ENCODE data around the gene HSPE1. TPM values are rescaled to one million over a fixed set of nuclear protein-coding genes. Genes with fewer than 3 reads are reported as not detected.

HSPE1 gene
- total RNA-seq, 1 experiment from 2014 or later = 321 TPM

- Histone ChIP-seq H3K27me3 (ENCODE audit: low read length) (no peaks in the 10 kb centered on the region), H3K36me3 (ENCODE audit: low read depth, low read length) (peaks cover 8% of the 10 kb centered on the region), H3K9ac (ENCODE audit: low read length) (peak within 1 kb of the TSS; percentile 94), H3K4me1 (ENCODE audit: insufficient read depth, low read length) (peaks cover 17% of the 10 kb centered on the region), H4K20me1 (ENCODE audit: low read length) (peaks cover 20% of the 10 kb centered on the region), H3K27ac (ENCODE audit: low read length) (peak within 1 kb of the TSS; percentile 48), H3F3A (ENCODE audit: low read length, unreplicated experiment) (no peaks in the 10 kb centered on the region), H3K79me2 (ENCODE audit: low read length) (peaks cover 60% of the 10 kb centered on the region), H3K9me3 (ENCODE audit: low read length) (no peaks in the 10 kb centered on the region), H3K4me3 (ENCODE audit: low read length) (peak within 1 kb of the TSS; percentile 89), H2AFZ (ENCODE audit: low read length) (peak within 1 kb of the TSS; percentile 96), H3K9me2 (replicated peaks; ENCODE audit: low read length) (no peaks in the 10 kb centered on the region), H3K4me2 (ENCODE audit: low read length) (peak within 1 kb of the TSS; percentile 94)
- intact Hi-C loops (cut with micrococcal nuclease) = loop anchor here (1.0 to 5.0 kb wide), 4 partner anchors 16 to 191 kb away; partner anchors contain the start of genes HSPE1 and MARS2
- ChIA-PET CTCF (no interaction called here), POLR2A (ENCODE audit: unreplicated experiment) (interaction anchor here (0.5 to 1.2 kb wide), 5 partner anchors 16 to 1929 kb away, joined by 3 to 6 read pairs (median 5); partner anchors contain the start of genes HSPD1, HSPE1 and PLCL1)
- BruUV-seq (replicated peaks) = no TSS peak
- peak; percentile 92 for ATAC-seq
- TF ChIP-seq EZH2phosphoT487 (IDR thresholded peaks at IDR 0.05; ENCODE audit: borderline replicate concordance, low read length) (no peak), CTCF (conservative IDR thresholded peaks at IDR 0.05; ENCODE audit: low read depth, low read length) (no peak), EZH2 (IDR thresholded peaks at IDR 0.05; ENCODE audit: low read length, unreplicated experiment) (no peak)
- DNase-seq = peak; percentile 95
Measured at GRCh38 chr2:197515739-197516392, 15.7 kb downstream of the HSPE1 start, which contains the start of gene MOB4. MOB4 (plus strand) TSS chr2:197516066; CDS start chr2:197516087, 21 bp downstream.

GRCh38 chr2:197516393-197516761 is 16.2 kb downstream of the HSPE1 start:
- Histone ChIP-seq H3K79me2 (ENCODE audit: low read length) (peaks cover 64% of the 10 kb centered on the region), H3K27me3 (ENCODE audit: low read length) (no peaks in the 10 kb centered on the region), H2AFZ (ENCODE audit: low read length) (peak overlapping the region; percentile 63), H3K9me3 (ENCODE audit: low read length) (no peaks in the 10 kb centered on the region), H3F3A (ENCODE audit: low read length, unreplicated experiment) (no peaks in the 10 kb centered on the region), H3K27ac (ENCODE audit: low read length) (peak overlapping the region; percentile 39), H3K4me3 (ENCODE audit: low read length) (peak overlapping the region; percentile 89), H3K4me2 (ENCODE audit: low read length) (peak overlapping the region; percentile 94), H3K4me1 (ENCODE audit: insufficient read depth, low read length) (peaks cover 17% of the 10 kb centered on the region), H3K9ac (ENCODE audit: low read length) (peak overlapping the region; percentile 94), H4K20me1 (ENCODE audit: low read length) (peaks cover 20% of the 10 kb centered on the region), H3K36me3 (ENCODE audit: low read depth, low read length) (peaks cover 11% of the 10 kb centered on the region), H3K9me2 (replicated peaks; ENCODE audit: low read length) (no peaks in the 10 kb centered on the region)
- BruUV-seq (replicated peaks) = no TSS peak
- DNase-seq (peak; percentile 50), ATAC-seq (peak; percentile 42)
- TF ChIP-seq EZH2phosphoT487 (IDR thresholded peaks at IDR 0.05; ENCODE audit: borderline replicate concordance, low read length) = no peak
- intact Hi-C loops (cut with micrococcal nuclease) = loop anchor here (1.0 to 5.0 kb wide), 4 partner anchors 16 to 191 kb away; partner anchors contain the start of genes HSPE1 and MARS2
- ChIA-PET CTCF (interaction anchor here (1.1 kb wide), 1 partner anchor 83 kb away, joined by 5 read pairs; no protein-coding TSS in a partner anchor), POLR2A (ENCODE audit: unreplicated experiment) (interaction anchor here (0.5 to 1.2 kb wide), 4 partner anchors 16 to 1928 kb away, joined by 3 to 6 read pairs (median 4); partner anchors contain the start of genes HSPD1, HSPE1 and PLCL1)

GRCh38 chr2:197517150-197517549 is 17.0 kb downstream of the HSPE1 start:
- ChIA-PET CTCF (interaction anchor here (1.1 kb wide), 1 partner anchor 82 kb away, joined by 5 read pairs; no protein-coding TSS in a partner anchor), POLR2A (ENCODE audit: unreplicated experiment) (no interaction called here)
- peaks cover 70% of the 10 kb centered on the region for H3K79me2 ChIP-seq (ENCODE audit: low read length)
- H3K9me2 ChIP-seq (replicated peaks; ENCODE audit: low read length) = no peaks in the 10 kb centered on the region
- BruUV-seq (replicated peaks) = no TSS peak
- peaks cover 11% of the 10 kb centered on the region for H3K36me3 ChIP-seq (ENCODE audit: low read depth, low read length)
- no peak overlapping the region for H2AFZ ChIP-seq (ENCODE audit: low read length)
- no peaks in the 10 kb centered on the region for H3K27me3 ChIP-seq (ENCODE audit: low read length)
- no peak overlapping the region for H3K27ac ChIP-seq (ENCODE audit: low read length)
- no peaks in the 10 kb centered on the region for H3K9me3 ChIP-seq (ENCODE audit: low read length)
- peak overlapping the region; percentile 94 for H3K4me2 ChIP-seq (ENCODE audit: low read length)
- H4K20me1 ChIP-seq (ENCODE audit: low read length) = peaks cover 20% of the 10 kb centered on the region
- DNase-seq (no peak), ATAC-seq (no peak)
- TF ChIP-seq EZH2 (IDR thresholded peaks at IDR 0.05; ENCODE audit: low read length, unreplicated experiment) = no peak
- no peak for TF ChIP-seq EZH2phosphoT487 (IDR thresholded peaks at IDR 0.05; ENCODE audit: borderline replicate concordance, low read length)
- TF ChIP-seq CTCF (conservative IDR thresholded peaks at IDR 0.05; ENCODE audit: low read depth, low read length) = no peak
- no peaks in the 10 kb centered on the region for H3F3A ChIP-seq (ENCODE audit: low read length, unreplicated experiment)
- intact Hi-C loops (cut with micrococcal nuclease) = loop anchor here (5.0 kb wide), 3 partner anchors 60 to 190 kb away; partner anchors contain the start of gene MARS2
- peaks cover 17% of the 10 kb centered on the region for H3K4me1 ChIP-seq (ENCODE audit: insufficient read depth, low read length)
- peak overlapping the region; percentile 94 for H3K9ac ChIP-seq (ENCODE audit: low read length)
- peak overlapping the region; percentile 89 for H3K4me3 ChIP-seq (ENCODE audit: low read length)
